HUDEP-2 (cell line): ENCODE results near the gene SRY.
A peak's percentile ranks its signal among the peaks of the same experiment; 100 is the strongest.
"Not testable (repeated sequence)": the region's sequence is repeated elsewhere in the genome, so short reads cannot be mapped to it uniquely, and the experiment has no call there.

Experiments used
- DNase-seq, 76 experiments: peaks; one replicate each; lab custom pipeline; 2025; ENCODE audit not compliant: unreplicated experiment in 76 of 76; lab: John Stamatoyannopoulos, UW

SRY gene

GRCh38 chrY:2787600-2787999 is at the start of gene SRY:
Gene SRY (minus strand): TSS chrY:2787682. CDS start chrY:2787603, 79 bp downstream.
- DNase-seq: no peak

- no peak for DNase-seq
Measured at GRCh38 chrY:2837078-2837477, 49.6 kb upstream of the SRY start.

- no peak for DNase-seq
Measured at GRCh38 chrY:2835230-2835629, 47.7 kb upstream of the SRY start.

GRCh38 chrY:2828497-2828896 is 41.0 kb upstream of the SRY start:
- no peak for DNase-seq

GRCh38 chrY:2824471-2824870 is 37.0 kb upstream of the SRY start:
- DNase-seq: no peak

DNA sequence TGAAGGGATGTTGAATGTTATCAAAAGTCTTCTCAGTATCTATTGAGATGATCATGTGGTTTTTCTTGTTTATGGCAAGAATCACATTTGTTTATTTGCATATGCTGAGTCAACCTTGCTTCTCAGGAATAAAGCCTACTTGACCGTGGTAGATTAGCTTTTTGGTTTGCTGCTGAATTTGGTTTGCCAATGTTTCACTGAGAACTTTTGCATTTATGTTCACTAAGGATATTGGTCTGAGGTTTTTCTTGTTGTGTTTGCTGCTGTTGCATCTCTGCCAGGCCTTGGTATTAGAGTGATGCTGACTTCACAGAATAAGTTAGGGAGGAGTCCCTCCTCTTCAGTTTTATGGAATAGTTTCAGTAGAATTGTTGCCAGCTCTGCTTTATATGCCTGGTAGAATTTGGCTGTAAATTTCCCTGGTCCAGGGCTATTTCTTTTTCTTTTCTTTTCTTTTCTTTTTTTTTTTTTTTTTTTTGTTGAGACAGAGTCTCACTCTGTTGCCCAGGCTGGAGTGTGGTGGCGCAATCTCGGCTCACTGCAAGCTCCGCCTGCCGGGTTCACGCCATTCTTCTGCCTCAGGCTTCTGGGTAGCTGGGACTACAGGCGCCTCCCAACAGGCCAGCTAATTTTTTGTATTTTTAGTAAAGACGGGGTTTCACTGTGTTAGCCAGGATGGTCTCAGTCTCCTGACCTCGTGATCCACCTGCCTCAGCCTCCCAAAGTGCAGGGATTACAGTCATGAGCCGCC is 29.8 kb upstream of the SRY start:
- not testable (repeated sequence) for DNase-seq

- DNase-seq: peak in 20 of 76 experiments; percentile 0 to 18 (median 0)
Measured at GRCh38 chrY:2800246-2800645, 12.8 kb upstream of the SRY start.

- DNase-seq: no peak
Measured at GRCh38 chrY:2797991-2798390, 10.5 kb upstream of the SRY start.

DNA sequence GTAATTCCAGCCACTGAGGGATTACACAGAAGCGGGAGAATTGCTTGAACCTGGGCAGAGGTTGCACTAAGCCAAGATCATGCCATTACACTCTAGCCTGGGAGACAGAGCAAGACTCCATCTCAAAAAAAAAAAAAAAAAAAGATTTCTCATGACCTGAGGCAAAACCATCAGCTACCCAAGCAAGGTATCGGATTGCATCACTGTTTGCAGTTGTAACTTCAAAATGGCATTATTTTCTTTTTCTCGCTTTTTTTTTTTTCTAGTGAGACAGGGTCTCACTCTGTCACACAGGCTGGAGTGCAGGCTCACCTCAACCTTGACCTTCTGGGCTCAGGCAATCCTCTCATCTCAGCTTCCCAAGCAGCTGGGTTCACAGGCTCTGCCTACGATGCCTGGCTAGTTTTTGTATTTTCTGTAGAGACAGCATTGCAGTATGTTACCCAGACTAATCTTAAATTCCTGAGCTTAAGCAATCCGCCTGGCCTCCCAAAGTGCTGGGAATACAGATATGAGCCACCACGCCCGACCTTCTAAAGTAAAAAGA is 9.6 kb upstream of the SRY start:
- DNase-seq: no peak

DNA sequence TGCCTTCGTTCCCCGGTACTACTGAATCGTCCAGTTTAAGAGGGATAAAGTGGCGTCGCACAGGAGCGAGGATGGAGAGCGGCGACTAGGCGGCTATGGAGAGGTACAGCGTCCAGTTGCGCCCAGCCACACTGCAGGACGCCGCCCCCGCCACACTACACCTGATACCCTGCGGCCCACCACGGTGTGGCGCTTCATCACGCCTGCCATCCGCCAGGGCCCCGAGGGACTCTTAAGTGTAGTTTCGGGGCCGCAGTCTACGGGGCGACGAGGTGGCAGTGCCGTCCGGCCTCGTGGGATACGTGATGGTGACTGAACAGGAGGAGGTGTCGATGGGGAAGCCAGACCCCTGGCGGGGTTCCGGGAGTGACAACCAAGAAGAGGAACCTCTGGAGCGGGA is 2.3 kb upstream of the SRY start:
- peak in 1 of 76 experiments; percentile 0 for DNase-seq

GRCh38 chrY:2786876-2787512 is 488 bp downstream of the SRY start:
- peak in 1 of 76 experiments; percentile 0 for DNase-seq
